Epidermal melanocyte (primary cell): Measurements from ENCODE around the gene EBI3.
"Not testable (repeated sequence)": the region's sequence is repeated elsewhere in the genome, so short reads cannot be mapped to it uniquely, and the experiment has no call there.

Experiments used
- DNase-seq: peaks from one replicate; pipeline ENCODE4 v3.0.0; 2011; ENCODE audit warnings: low spot score; ENCODE audit not compliant: insufficient read length

The EBI3 gene

GRCh38 chr19:4278010-4278409 lies 48.7 kb downstream of the EBI3 start:
- DNase-seq, result no peak

- no peak for DNase-seq
Observed at GRCh38 chr19:4278419-4279266, 49.3 kb downstream of the EBI3 start, which contains the start of gene SHD. TSS of gene SHD (plus strand) at chr19:4279266. CDS start at chr19:4280064, 798 bp downstream.

- DNase-seq, result no peak
Observed at GRCh38 chr19:4279267-4279529, 49.9 kb downstream of the EBI3 start.

GRCh38 chr19:4279530-4280422 lies 50.5 kb downstream of the EBI3 start:
- no peak for DNase-seq

GRCh38 chr19:4284176-4284958 lies 55.0 kb downstream of the EBI3 start:
- no peak for DNase-seq

GRCh38 chr19:4284974-4285373 lies 55.7 kb downstream of the EBI3 start:
- DNase-seq, result no peak

- DNase-seq, result not testable (repeated sequence)
Observed at GRCh38 chr19:4286141-4286540, 56.8 kb downstream of the EBI3 start.
